MCF 10A (cell line): ENCODE data around the gene SNAP29. TPM values are rescaled to one million over a fixed set of nuclear protein-coding genes. Genes with fewer than 3 reads are reported as not detected.
"Not testable (repeated sequence)": the region's sequence is repeated elsewhere in the genome, so short reads cannot be mapped to it uniquely, and the experiment has no call there.

Source experiments
- BruUV-seq: library from RNA; stranded (reverse); fragments of 400-500 nt; replicated peaks from 2 replicates; lab custom pipeline; 2021; lab: Mats Ljungman, UMichigan
- CTCF ChIA-PET: fragments of 300-600 bp; sonication (Branson Sonifier 250); formaldehyde crosslinking; extraction: SDS; loops from one replicate; lab custom pipeline; 2021; ENCODE audit warnings: antibody characterized with exemption, inconsistent platforms; lab: Yijun Ruan, JAX
- POLR2A ChIA-PET: fragments of 300-600, 350-650 bp; sonication (Branson Sonifier 250); formaldehyde crosslinking; extraction: SDS; loops from one replicate; lab custom pipeline; 2020; ENCODE audit warnings: antibody characterized with exemption, inconsistent platforms; lab: Yijun Ruan, JAX
- DNase-seq: peaks from one replicate; pipeline ENCODE4 v3.0.0-alpha.2; 2018; ENCODE audit not compliant: unreplicated experiment
- H3K27ac Mint-ChIP-seq: one replicate; pipeline ENCODE4 v1.8.0; 2022; ENCODE audit warnings: mild to moderate bottlenecking, low read depth, mixed read lengths; ENCODE audit not compliant: unreplicated experiment
- H3K27me3 Mint-ChIP-seq: one replicate; pipeline ENCODE4 v1.8.0; 2022; ENCODE audit warnings: mixed read lengths; ENCODE audit not compliant: insufficient read depth, unreplicated experiment
- H3K36me3 Mint-ChIP-seq: one replicate; pipeline ENCODE4 v1.8.0; 2022; ENCODE audit warnings: mild to moderate bottlenecking, moderate library complexity, mixed read lengths; ENCODE audit not compliant: insufficient read depth, unreplicated experiment
- H3K4me1 Mint-ChIP-seq: one replicate; pipeline ENCODE4 v1.8.0; 2022; ENCODE audit warnings: mixed read lengths; ENCODE audit not compliant: insufficient read depth, unreplicated experiment
- H3K4me3 Mint-ChIP-seq: one replicate; pipeline ENCODE4 v1.8.0; 2022; ENCODE audit warnings: mild to moderate bottlenecking, moderate library complexity, mixed read lengths; ENCODE audit not compliant: unreplicated experiment
- H3K9me3 Mint-ChIP-seq: one replicate; pipeline ENCODE4 v1.8.0; 2022; ENCODE audit warnings: mixed read lengths; ENCODE audit not compliant: unreplicated experiment
- CTCF ChIP-seq: fragments of 200-600 bp; IDR thresholded peaks from one replicate; pipeline ENCODE4 v1.8.0; 2022; ENCODE audit warnings: antibody characterized with exemption, mild to moderate bottlenecking; ENCODE audit not compliant: unreplicated experiment
- intact Hi-C: fragments of 100-400 bp; cut with micrococcal nuclease; formaldehyde crosslinking; loops from 2 replicates; pipeline ENCODE4 v1.14.1; 2022
- total RNA-seq: library from RNA; stranded (reverse); gene quantifications from 2 replicates; pipeline ENCODE4 v1.2.3, GENCODE V29; 2022

Gene SNAP29
- total RNA-seq, 1 experiment from 2014 or later: 28.7 TPM

DNA sequence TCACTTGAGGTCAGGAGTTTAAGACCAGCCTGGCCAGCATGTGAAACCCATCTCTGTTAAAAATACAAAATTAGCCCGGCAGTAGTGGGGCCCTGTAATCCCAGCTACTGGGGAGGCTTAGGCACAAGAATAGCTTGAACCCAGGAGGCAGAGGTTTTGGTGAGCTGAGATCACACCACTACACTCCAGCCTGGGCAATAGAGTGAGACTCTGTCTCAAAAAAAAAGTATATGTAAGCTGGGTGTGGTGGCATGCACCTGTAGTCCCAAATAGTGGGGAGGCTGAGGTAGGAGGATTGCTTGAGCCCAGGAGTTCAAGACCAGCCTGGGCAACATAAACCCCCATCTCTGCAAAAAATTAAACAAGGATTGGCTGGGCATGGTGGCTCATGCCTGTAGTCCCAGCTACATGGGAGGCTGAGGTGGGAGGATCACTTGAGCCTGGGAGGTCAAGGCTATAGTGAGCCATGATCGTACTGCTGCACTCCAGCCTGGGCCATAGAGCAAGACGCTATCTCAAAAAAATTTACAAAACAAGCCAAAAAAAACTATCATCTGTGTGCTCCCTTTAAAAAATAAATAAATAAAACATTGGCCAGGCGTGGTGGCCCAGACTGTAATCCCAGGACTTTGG is 69.2 kb downstream of the SNAP29 start:
- peaks cover 19% of the 10 kb centered on the region for H3K4me1 Mint-ChIP-seq
- H3K4me3 Mint-ChIP-seq: no peak overlapping the region
- H3K9me3 Mint-ChIP-seq: no peaks in the 10 kb centered on the region
- DNase-seq: no peak
- CTCF ChIA-PET: interaction anchor here (0.8 to 1.6 kb wide), 4 partner anchors 8 to 33 kb away, joined by 3 to 10 read pairs (median 4); partner anchors contain the start of gene CRKL
- TF ChIP-seq CTCF: no peak
- H3K27ac Mint-ChIP-seq: no peak overlapping the region
- H3K36me3 Mint-ChIP-seq: peaks cover 38% of the 10 kb centered on the region
- BruUV-seq: no TSS peak
- POLR2A ChIA-PET: interaction anchor here (1.1 kb wide), 1 partner anchor 11 kb away, joined by 3 read pairs; the partner anchor contains the start of gene CRKL
- intact Hi-C loops: no loop called here
- H3K27me3 Mint-ChIP-seq: no peaks in the 10 kb centered on the region

GRCh38 chr22:20928573-20928967 is 69.8 kb downstream of the SNAP29 start:
- Mint-ChIP-seq H3K27ac (no peak overlapping the region), H3K4me1 (peaks cover 19% of the 10 kb centered on the region), H3K9me3 (no peaks in the 10 kb centered on the region), H3K36me3 (peaks cover 39% of the 10 kb centered on the region), H3K4me3 (no peak overlapping the region), H3K27me3 (no peaks in the 10 kb centered on the region)
- POLR2A ChIA-PET: interaction anchor here (1.1 kb wide), 1 partner anchor 11 kb away, joined by 3 read pairs; the partner anchor contains the start of gene CRKL
- intact Hi-C loops: no loop called here
- DNase-seq: no peak
- BruUV-seq: no TSS peak
- CTCF ChIA-PET: interaction anchor here (0.8 to 1.6 kb wide), 5 partner anchors 8 to 173 kb away, joined by 3 to 10 read pairs (median 3); partner anchors contain the start of gene CRKL
- no peak for TF ChIP-seq CTCF

DNA sequence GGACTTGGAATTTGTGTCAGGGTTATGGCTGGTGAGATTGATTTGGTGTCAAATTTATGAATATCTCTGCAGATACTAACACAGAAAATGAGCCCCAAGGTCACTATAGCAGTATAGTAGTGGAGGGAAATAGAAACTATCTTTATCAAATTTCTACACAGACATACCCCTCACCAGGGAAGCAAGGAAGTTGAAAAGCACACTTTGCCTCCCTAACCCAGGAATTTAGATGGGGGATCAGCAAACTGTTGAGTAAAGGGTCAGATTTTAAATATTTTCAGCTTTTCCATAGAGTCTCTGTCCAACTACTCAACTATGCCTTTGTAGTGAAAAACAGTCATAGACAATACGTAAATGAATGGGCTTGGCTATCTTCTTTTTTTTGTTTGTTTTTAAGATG is 71.2 kb downstream of the SNAP29 start:
- Mint-ChIP-seq H3K36me3 (peaks cover 46% of the 10 kb centered on the region), H3K4me1 (peaks cover 23% of the 10 kb centered on the region), H3K9me3 (no peaks in the 10 kb centered on the region), H3K27ac (no peak overlapping the region), H3K4me3 (no peak overlapping the region), H3K27me3 (no peaks in the 10 kb centered on the region)
- no TSS peak for BruUV-seq
- CTCF ChIA-PET: interaction anchor here (1.1 kb wide), 1 partner anchor 172 kb away, joined by 3 read pairs; no protein-coding TSS in a partner anchor
- DNase-seq: no peak
- POLR2A ChIA-PET: no interaction called here
- TF ChIP-seq CTCF: no peak
- intact Hi-C loops: no loop called here

DNA sequence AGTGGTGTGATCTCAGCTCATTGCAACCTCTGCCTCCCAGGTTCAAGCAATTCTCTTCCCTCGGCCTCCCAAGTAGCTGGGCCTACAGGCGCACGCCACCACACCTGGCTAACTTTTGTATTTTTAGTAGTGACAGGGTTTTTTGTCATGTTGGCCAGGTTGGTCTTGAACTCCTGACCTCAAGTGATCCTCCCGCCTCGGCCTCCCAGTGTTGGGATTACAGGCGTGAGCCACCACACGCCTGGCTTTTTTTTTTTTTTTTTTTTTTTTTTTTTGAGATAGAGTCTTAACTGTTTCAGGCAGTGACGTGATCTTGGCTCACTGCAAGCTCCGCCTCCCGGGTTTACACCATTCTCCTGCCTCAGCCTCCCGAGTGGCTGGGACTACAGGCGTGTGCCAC is 71.6 kb downstream of the SNAP29 start:
- H3K9me3 Mint-ChIP-seq, POLR2A ChIA-PET, H3K27ac Mint-ChIP-seq, DNase-seq, intact Hi-C loops, BruUV-seq, H3K27me3 Mint-ChIP-seq, H3K4me3 Mint-ChIP-seq: not testable (repeated sequence)
- peaks cover 47% of the 10 kb centered on the region for H3K36me3 Mint-ChIP-seq
- peaks cover 22% of the 10 kb centered on the region for H3K4me1 Mint-ChIP-seq
- CTCF ChIA-PET: interaction anchor here (0.7 kb wide), 1 partner anchor 30 kb away, joined by 4 read pairs; no protein-coding TSS in a partner anchor
